Liver (tissue), 3 donors: ENCODE data around the gene ZNF335.

Experiments used
- CTCF ChIP-seq: fragments of 150-350 bp; IDR thresholded peaks from 2 replicates; pipeline ENCODE4 v1.5.1; 2017; ENCODE audit warnings: improper control_type of control experiment, low read depth, low read length; ENCODE audit not compliant: missing input control
- FOXA1 ChIP-seq: IDR thresholded peaks from 2 replicates; pipeline ENCODE4 v1.6.1; 2016; ENCODE audit warnings: antibody characterized with exemption
- GABPA ChIP-seq, 2 donors: IDR thresholded peaks in 1 of 2; conservative IDR thresholded peaks in 1 of 2; 2 replicates each; pipeline ENCODE4 v1.6.1; 2016; ENCODE audit warnings: antibody characterized with exemption in 2 of 2, mild to moderate bottlenecking in 1 of 2, moderate library complexity in 1 of 2
- JUND ChIP-seq, 2 donors: IDR thresholded peaks; 2 replicates each; pipeline ENCODE4 v1.6.1; 2016; ENCODE audit warnings: antibody characterized with exemption in 2 of 2
- RAD21 ChIP-seq, 2 donors: IDR thresholded peaks; 2 replicates each; pipeline ENCODE4 v1.6.1; 2016; ENCODE audit warnings: antibody characterized with exemption in 2 of 2, mild to moderate bottlenecking in 2 of 2
- REST ChIP-seq: IDR thresholded peaks from 2 replicates; pipeline ENCODE4 v1.6.1; 2016; ENCODE audit warnings: antibody characterized with exemption, mild to moderate bottlenecking
- RXRA ChIP-seq, 2 donors: IDR thresholded peaks; 2 replicates each; pipeline ENCODE4 v1.6.1; 2017 to 2018; ENCODE audit warnings: antibody characterized with exemption in 2 of 2, mild to moderate bottlenecking in 1 of 2
- SP1 ChIP-seq: IDR thresholded peaks from 2 replicates; pipeline ENCODE4 v1.6.1; 2018; ENCODE audit warnings: antibody characterized with exemption, mild to moderate bottlenecking
- TAF1 ChIP-seq: conservative IDR thresholded peaks from 2 replicates; pipeline ENCODE4 v1.6.1; 2016; ENCODE audit warnings: antibody characterized with exemption, mild to moderate bottlenecking
- YY1 ChIP-seq: IDR thresholded peaks from 2 replicates; pipeline ENCODE4 v1.6.1; 2016; ENCODE audit warnings: antibody characterized with exemption, mild to moderate bottlenecking
- donor health status: healthy.
- donor health status: healthy.

DNA sequence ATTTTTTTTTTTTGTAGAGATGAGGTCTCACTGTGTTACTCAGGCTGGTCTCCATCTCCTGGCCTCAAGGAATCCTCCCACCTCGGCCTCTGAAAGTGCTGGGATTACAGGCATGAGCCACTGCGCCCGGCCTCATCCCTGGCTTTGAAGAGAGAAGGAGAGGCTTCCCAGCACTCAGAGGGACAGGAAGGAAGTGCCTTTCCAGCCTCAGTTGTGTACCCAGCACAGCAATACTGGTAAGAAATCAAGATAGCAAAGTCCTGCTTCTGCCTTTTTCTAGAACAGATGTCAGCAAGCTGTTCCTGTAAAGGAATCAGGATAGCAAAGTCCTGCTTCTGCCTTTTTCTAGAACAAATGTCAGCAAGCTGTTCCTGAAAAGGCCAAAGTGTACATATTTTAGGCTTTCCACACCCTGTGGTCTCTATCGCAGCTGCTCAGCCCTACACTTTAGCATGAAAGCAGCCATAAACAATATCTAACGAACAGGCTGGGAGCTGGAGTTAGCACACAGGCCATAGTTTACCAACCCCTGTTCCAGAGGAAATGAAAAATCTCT, 53.7 kb downstream of the ZNF335 start:
- TF ChIP-seq TAF1 (no peak), YY1 (no peak), SP1 (peak; percentile 47), CTCF (no peak), JUND (IDR thresholded peaks at IDR 0.05) (no peak), RAD21 (IDR thresholded peaks at IDR 0.05) (no peak), REST (no peak), GABPA (IDR thresholded peaks at IDR 0.05 in 1 of 2, conservative IDR thresholded peaks at IDR 0.05 in 1 of 2) (no peak), RXRA (IDR thresholded peaks at IDR 0.05) (peak in 1 of 2 donors; percentile 7), FOXA1 (no peak)
